ENCODE measurements around the gene FBXL16.
"Not testable (repeated sequence)": the region's sequence is repeated elsewhere in the genome, so short reads cannot be mapped to it uniquely, and the experiment has no call there.

Gene FBXL16

DNA sequence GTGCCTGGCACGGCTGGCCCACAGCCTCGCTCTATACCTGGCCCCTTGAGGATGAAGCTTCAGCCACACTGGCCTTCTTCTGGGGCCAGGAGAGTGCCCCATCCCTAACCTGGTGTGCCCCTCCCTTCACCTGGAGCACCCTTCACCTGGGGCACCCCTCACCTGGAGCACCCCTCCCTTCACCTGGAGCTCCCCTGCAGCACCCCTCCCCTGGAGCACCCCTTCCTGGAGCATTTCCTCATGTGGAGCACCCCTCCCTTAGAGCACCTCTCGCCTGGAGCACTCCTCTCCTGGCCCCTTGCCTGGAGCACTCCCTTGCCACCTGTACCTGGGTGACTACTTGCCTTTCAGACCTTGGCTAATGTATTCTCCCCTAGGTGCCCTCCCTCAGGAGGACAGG lies 2.4 kb upstream of the FBXL16 start:
- no peak for DNase-seq

DNA sequence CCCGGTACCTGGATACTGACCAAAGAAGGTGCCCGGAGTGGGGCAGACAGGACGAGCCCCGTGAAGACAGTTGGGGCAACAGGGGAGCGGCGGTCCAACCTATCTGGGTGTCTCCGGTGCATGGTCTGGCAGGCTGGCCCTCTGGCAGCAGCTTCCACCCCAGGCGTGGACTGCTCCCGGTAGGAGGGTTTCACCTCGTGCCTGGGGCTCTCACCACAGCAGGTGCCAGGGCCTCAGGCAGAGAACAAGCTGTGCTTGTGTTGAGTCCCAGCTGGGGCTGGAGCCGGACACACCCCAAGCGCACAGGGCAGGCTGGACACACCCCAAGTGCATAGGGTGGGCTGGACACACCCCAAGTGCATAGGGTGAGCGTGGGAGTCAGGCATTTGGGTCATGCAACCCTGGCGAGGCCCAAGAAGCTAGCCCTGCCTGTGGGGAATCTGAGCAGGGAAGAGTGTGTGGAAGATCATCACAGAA lies 1.5 kb upstream of the FBXL16 start:
- no peak for DNase-seq

DNA sequence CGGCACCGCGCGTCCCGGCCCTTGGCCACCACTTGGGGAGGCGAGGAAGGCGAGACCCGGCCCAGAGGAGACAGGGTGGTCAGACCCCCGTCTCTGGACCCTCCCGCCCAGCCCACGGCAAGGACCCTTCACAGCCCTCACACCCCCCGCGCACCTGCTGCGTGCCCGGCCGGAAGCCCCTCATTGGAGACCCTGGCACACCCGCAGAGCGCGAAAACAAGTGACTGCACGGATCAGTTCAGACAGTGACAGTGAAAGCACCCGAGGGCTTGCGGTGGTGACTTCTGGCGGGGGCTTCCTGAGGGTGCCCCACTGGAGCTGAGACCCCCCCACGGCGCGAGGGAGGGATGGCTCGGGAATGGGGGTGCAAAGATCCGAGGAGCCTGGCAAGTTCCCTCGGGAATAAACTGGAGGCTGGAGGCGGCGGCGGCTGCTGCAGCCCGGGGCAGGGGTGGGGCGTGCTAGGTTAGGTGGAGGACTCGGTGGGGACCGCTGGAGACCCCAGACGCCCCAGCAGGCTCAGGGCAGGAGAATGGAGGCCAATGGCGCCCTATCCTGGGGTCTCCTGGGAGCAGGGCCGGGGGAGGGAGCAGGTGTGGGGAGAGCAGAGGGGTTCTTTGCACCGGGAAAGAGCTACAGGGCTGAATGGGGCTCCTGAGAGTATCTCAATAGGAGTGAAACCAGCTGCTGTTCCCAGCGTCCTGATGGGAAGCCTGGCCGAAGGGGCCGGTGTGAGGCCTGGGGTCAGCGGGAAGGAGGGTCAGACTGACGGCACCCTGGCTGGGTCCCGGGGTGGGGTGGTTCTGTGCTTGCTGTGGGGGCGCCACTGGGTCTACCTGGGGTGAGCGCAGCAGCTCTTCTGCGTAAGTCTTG lies 824 bp upstream of the FBXL16 start:
- DNase-seq: peak; percentile 80

DNA sequence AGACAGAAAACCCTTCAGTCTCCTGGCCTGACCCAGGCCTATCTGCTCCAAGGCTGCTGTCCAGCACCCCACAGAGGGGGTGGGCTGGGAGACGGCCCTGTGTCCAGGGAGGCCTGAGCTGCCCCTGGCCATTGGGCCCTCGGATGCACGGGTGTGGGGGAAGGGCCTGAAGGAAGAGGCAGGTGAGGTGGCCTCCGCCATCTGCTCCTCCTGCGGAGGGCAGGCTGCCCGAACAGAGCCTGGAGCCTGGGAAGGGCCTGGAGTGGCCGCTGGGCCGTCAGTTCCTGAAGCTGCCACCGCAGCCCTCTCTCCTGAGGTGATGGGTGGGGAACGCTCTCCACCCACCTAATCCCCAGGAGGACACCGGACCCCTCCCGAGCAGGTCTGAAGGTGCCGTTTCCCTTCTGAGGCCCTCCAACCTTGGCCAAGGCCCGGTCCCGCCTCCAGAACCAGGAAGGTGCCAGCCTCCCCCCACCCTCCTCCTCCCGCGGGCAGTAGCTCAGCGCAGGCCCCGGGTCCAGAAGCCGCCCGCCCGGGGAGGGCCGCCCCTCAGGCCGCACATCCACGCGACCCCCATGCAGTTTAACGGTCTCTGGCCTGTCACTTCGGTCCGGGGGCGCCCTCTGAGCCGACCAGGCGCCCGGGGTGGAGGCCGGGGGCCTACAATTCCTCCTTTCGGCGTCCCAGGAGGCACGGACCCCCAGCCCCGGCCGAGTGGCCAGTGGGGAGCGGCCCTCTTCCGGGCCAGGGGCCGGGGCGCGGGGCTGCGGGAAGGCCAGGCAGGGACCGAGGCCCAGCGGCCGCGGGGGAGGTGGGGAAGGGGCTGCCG lies 835 bp downstream of the FBXL16 start:
- DNase-seq: peak; percentile 46

DNA sequence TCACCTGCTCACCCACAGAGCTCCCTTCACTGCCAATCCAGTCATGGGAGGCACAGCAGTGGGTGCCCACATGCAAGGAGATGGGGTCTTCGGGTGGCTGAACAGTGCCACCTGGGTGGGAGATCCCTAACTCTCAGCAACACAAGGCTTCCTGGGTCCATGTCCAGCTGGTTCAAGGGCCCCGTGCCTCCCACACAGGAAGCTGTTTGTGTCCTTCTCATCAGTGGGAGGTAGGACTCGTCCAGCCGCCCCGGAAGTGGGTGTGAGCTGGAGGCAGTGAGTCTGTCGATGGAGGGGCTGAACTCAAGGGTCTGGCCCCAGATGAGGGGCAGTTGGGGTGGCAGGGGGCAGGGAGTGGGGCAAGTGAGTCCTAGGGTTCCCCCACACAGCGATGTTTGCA lies 1.6 kb downstream of the FBXL16 start:
- no peak for DNase-seq

- DNase-seq: no peak
These were observed 2.2 kb downstream of the FBXL16 start for GRCh38 chr16:703406-703805.

DNA sequence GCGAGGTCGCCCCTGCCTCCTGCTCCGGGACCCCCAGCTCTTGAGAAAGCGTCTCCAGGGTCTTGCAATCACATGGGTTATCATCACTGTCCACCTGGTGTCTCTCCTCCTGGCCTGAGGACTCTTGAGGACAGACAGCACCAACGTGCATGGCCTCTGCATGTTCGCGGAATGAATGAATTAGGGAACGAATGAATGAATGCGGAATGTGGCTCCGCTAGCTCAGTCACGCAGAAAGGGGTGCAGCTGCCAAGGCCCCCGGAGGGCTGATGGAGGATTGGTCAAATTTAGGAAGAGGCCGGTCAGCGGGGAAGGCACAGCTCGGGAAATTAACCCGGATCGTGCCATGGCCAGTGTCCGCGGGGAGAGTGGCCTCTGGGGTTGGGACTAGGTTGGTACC lies 3.3 kb downstream of the FBXL16 start:
- no peak for DNase-seq

- DNase-seq: peak; percentile 39
These were observed 4.7 kb downstream of the FBXL16 start for GRCh38 chr16:700684-701584.

DNA sequence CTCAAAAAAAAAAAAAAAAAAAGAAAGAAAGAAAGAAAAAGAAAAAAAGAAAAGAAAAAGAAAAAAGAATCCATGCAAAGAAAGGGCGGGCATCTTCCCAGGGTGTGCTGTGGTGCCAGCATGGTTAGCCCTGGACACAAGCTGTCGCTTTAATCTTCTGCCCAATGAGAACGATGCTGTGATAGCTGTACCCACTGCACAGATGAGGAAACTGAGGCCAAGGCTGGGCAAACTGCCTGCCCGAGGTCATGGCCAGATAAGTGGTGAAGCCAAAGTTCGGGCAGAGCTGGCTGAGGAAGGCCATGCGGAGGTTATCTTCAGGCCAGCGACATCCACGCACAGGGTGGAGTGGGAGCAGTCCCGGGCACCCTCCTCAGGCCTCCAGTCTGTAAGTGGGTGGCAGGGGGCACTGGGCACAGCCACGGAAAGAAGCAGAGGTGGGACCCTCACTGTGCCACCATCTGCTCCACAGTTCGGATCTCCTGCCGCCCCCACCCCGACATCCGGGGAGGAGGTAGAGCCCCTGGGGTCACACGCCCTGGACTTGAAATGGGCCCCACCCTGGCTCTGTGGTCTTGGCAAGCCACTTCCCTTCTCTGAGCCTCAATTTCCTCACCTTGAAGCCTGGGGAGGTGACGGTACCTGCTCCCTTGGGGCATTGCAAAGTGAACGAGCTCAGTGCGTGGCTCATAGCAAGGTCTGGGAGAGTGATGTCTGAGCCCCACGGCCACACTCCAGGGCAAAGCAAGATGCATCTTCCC lies 6.5 kb downstream of the FBXL16 start:
- no peak for DNase-seq

GRCh38 chr16:695355-696089 lies 10.1 kb downstream of the FBXL16 start:
- peak; percentile 79 for DNase-seq

- no peak for DNase-seq
These were observed 10.7 kb downstream of the FBXL16 start for GRCh38 chr16:694863-695354.

- DNase-seq: no peak
These were observed 11.3 kb downstream of the FBXL16 start for GRCh38 chr16:694187-694862.

GRCh38 chr16:693766-694165 lies 11.8 kb downstream of the FBXL16 start:
- no peak for DNase-seq

DNA sequence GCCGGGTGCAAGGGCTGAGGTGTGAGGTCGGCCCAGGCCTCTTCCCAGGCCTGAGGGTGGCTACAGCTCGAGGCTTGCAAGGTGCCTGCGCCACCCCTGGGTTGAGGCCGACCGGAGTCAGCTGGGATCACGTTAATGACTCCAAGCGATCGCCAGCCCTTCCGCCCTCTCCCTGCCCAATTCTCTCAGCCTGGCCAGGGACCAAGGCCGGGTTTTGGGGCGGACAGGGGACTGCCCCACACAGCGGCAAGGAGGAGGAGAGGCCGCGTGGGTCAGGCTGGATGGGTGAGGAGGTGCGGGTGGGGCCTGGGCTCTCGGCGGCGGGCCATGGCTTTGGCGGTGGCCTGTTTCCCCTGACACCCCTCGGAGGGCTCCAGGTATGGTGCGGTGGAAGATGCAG lies 12.2 kb downstream of the FBXL16 start:
- DNase-seq: no peak

GRCh38 chr16:692356-693108 lies 13.1 kb downstream of the FBXL16 start:
- no peak for DNase-seq

DNA sequence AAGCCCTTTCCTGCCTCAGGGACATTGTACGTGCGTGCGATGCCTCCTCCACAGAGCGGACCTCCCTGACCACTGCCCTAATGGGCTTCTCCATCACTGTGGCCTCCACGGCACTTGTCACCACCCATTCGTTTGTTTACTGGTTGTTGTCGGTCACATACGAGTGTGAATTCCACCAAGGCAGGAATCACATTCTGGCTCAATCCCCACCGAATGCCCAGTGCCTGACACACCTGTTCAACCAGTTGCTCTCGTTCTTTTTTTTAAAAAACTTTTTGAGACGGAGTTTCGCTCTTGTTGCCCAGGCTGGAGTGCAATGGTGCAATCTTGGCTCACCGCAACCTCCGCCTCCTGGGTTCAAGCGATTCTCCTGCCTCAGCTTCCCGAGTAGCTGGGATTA lies 14.4 kb downstream of the FBXL16 start:
- not testable (repeated sequence) for DNase-seq

DNA sequence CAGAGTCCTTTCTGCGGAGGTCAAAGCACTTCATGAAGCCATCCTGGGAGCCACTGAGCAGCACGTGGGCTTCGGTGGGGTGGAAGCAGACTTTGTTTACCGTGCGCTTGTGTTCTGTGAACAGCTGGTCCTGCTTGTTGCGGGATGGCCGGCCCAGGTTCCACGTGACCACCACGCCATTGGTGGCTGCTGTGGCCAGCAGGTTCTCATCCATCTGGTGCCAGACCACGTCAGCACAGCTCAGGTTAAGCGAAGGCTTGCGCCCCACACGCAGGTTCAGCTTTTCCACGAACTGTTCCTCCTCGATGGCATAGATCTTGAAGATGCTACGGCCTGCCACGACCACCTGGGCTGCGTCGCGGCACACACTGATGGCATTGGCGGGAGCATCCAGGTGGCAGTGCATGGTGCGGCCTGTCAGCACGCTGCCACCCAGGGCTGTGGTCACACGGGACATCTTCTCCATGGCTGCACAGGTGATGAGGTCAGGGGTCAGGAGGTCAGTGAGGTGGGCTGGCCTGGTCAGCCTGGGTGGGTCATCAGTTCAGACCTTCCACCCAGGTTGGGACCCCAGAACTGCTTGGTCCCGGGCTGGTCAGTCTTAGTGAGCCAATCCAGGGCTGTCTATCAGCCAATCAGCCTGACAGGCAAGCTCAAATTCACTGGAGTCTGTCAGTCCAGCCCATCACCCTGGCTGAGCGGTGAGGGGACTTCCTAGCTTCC lies 16.3 kb downstream of the FBXL16 start:
- DNase-seq: no peak

- no peak for DNase-seq
These were observed 18.1 kb downstream of the FBXL16 start for GRCh38 chr16:687499-687898.

All from retina (tissue), 1 donor.